Forelimb muscle (tissue), 1 donor: Measurements from ENCODE around the gene FAM177A1. TPM values are rescaled to one million over a fixed set of nuclear protein-coding genes. Genes with fewer than 3 reads are reported as not detected.

ENCODE experiments used
- DNase-seq: peaks from one replicate; pipeline ENCODE4 v3.0.0-alpha.2; 2013; ENCODE audit warnings: low read depth
- polyA plus RNA-seq: library from polyadenylated mRNA; unstranded; fragments of 120-200 nt; gene quantifications from one replicate; pipeline ENCODE4 v1.2.1, GENCODE V29; 2013; ENCODE audit not compliant: insufficient read length

The FAM177A1 gene
- polyA plus RNA-seq, 1 donor: 36.4 TPM

DNA sequence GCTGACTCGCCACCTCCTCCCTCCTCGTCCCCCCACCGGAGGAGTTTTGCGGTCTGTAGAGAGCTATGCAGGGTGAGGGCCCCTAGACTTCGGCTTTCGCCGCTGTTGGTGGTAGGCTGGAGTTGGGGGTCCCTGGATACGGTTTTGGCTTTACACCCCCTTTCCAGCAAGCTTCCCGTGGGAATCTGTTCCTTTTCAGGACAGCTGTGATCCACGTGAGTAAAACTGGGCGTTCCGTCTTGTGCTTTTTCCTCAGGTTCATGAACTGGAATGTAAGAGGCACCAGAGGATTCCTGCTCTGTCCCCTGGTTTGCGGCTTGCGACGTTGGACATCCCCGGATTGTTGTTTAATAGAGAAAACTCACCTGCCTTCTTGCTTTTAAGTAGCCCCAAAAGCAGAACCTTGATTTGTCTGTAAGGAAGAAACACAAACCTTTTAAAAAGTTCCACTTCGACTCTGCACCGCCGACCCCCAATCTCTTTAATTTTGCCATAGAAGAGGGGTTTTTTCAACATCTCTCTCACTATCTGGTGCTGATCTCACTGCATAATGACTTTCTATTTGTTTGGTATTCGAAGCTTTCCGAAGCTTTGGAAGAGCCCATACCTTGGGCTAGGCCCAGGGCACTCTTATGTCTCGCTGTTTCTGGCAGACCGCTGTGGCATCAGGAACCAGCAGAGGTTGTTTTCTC is 76.8 kb downstream of the FAM177A1 start:
- DNase-seq: no peak

DNA sequence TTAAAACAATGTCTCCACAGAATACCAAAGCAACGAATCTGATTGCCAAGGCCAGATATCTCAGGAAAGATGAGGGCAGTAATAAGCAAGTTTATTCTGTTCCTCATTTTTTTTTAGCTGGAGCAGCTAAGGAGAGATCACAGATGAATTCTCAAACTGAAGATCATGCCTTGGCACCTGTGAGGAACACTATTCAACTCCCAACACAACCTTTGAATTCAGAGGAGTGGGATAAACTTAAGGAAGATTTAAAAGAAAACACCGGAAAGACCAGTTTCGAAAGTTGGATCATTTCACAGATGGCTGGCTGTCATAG is 77.3 kb downstream of the FAM177A1 start:
- DNase-seq: no peak

DNA sequence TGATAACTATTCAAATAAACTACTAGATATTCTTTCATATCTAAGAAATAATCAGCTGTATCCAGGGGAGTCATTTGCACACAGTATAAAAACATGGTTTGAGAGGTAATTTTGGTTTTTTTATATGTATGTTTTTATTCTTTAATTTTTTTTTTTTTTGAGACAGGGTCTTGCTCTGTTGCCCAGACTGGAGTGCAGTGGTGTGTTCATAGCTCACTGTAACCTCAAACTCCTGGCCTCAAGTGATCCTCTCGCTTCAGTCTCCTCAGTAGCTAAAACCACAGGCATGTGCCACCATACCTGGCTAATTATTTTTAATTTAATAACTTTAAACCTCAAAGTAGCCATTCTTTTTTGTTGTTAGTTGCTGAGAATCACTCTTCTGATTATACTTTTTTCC is 78.1 kb downstream of the FAM177A1 start:
- DNase-seq: no peak

Other genes starting within 250 kb of the FAM177A1 start
- 18.4 TPM for gene BAZ1A, start 170.9 kb upstream of the FAM177A1 start, polyA plus RNA-seq
- gene SRP54, start 63.3 kb upstream of the FAM177A1 start, polyA plus RNA-seq: 49.1 TPM
- gene PPP2R3C, start 75.7 kb downstream of the FAM177A1 start, polyA plus RNA-seq: 41.6 TPM
- gene PRORP, start 76.3 kb downstream of the FAM177A1 start, polyA plus RNA-seq: 17.5 TPM
- gene PSMA6, start 246.1 kb downstream of the FAM177A1 start, polyA plus RNA-seq: 214 TPM